SK-N-SH treated with all-trans-retinoic acid at 6 μM for 48 hours (cell line): ENCODE data around the gene HK2.

Experiments
- ARNTL ChIP-seq: fragments of 450-650 bp; formaldehyde crosslinking; IDR thresholded peaks from 2 replicates; pipeline ENCODE4 v1.5.0; 2020; ENCODE audit warnings: low read depth, mild to moderate bottlenecking, moderate library complexity, borderline replicate concordance
- CSDC2 ChIP-seq: fragments of 250-450 bp; sonication (Bioruptor Pico); IDR thresholded peaks from 2 replicates; pipeline ENCODE4 v1.5.0; 2020; ENCODE audit warnings: mild to moderate bottlenecking, moderate library complexity
- GLIS3 ChIP-seq: fragments of 250-450 bp; sonication (Bioruptor Pico); IDR thresholded peaks from 2 replicates; pipeline ENCODE4 v1.5.0; 2020; ENCODE audit warnings: mild to moderate bottlenecking, moderate library complexity
- RARB ChIP-seq: fragments of 250-450 bp; sonication (Bioruptor Pico); IDR thresholded peaks from 2 replicates; pipeline ENCODE4 v1.8.0; 2021; ENCODE audit warnings: mild to moderate bottlenecking, moderate library complexity
- TCF4 ChIP-seq: fragments of 250-450 bp; sonication (Bioruptor Pico); IDR thresholded peaks from 2 replicates; pipeline ENCODE4 v1.8.0; 2021; ENCODE audit warnings: mild to moderate bottlenecking, moderate library complexity, borderline replicate concordance
- ZC3H10 ChIP-seq: fragments of 250-450 bp; sonication (Bioruptor Pico); IDR thresholded peaks from 2 replicates; pipeline ENCODE4 v1.5.1; 2021; ENCODE audit warnings: mild to moderate bottlenecking, moderate library complexity
- ZFP3 ChIP-seq: fragments of 250-450 bp; sonication (Bioruptor Pico); IDR thresholded peaks from 2 replicates; pipeline ENCODE4 v1.5.0; 2020; ENCODE audit warnings: mild to moderate bottlenecking, moderate library complexity
- ZNF565 ChIP-seq: fragments of 450-650 bp; formaldehyde crosslinking; conservative IDR thresholded peaks from 2 replicates; pipeline ENCODE4 v1.5.0; 2020; ENCODE audit warnings: low read depth, mild to moderate bottlenecking, moderate library complexity
- ZNF8 ChIP-seq: fragments of 450-650 bp; formaldehyde crosslinking; IDR thresholded peaks from 2 replicates; pipeline ENCODE4 v1.5.0; 2020; ENCODE audit warnings: mild to moderate bottlenecking, moderate library complexity
- TF ChIP-seq, protein P1 (sequence below): fragments of 250-450 bp; sonication (Bioruptor Pico); IDR thresholded peaks from 2 replicates; pipeline ENCODE4 v1.8.0; 2020; ENCODE audit warnings: mild to moderate bottlenecking, moderate library complexity, borderline replicate concordance

DNA sequence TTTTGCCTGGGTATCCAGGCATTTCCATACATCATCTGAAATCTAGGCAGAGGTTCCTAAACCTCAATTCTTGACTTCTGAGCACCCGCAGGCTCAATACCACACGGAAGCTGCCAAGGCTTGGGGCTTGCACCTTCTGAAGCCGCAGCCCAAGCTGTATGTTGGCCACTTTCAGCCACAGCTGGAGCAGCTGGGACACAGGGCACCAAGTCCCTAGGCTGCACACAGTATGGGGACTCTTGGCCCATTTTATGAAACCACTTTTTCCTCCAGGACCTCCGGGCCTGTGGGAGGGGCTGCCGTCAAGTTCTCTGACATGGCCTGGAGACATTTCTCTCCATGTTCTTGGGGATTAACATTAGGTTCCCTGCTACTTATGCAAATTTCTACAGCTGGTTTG lies 72.5 kb downstream of the HK2 start:
- TF ChIP-seq ZC3H10 (CRISPR knock-in tag): no peak
- no peak for TF ChIP-seq CSDC2 (CRISPR knock-in tag)
- no peak for TF ChIP-seq ZNF565 (CRISPR knock-in tag)
- no peak for TF ChIP-seq RARB
- no peak for TF ChIP-seq ZNF8 (CRISPR knock-in tag)
- TF ChIP-seq, protein P1, sequence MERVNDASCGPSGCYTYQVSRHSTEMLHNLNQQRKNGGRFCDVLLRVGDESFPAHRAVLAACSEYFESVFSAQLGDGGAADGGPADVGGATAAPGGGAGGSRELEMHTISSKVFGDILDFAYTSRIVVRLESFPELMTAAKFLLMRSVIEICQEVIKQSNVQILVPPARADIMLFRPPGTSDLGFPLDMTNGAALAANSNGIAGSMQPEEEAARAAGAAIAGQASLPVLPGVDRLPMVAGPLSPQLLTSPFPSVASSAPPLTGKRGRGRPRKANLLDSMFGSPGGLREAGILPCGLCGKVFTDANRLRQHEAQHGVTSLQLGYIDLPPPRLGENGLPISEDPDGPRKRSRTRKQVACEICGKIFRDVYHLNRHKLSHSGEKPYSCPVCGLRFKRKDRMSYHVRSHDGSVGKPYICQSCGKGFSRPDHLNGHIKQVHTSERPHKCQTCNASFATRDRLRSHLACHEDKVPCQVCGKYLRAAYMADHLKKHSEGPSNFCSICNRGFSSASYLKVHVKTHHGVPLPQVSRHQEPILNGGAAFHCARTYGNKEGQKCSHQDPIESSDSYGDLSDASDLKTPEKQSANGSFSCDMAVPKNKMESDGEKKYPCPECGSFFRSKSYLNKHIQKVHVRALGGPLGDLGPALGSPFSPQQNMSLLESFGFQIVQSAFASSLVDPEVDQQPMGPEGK (CRISPR knock-in tag): no peak
- TF ChIP-seq ZFP3 (CRISPR knock-in tag): no peak
- no peak for TF ChIP-seq TCF4 (CRISPR knock-in tag)
- no peak for TF ChIP-seq ARNTL (CRISPR knock-in tag)
- no peak for TF ChIP-seq GLIS3 (CRISPR knock-in tag)
